ENCODE data around the gene C10orf90.

Gene C10orf90

GRCh38 chr10:126632705-126633104 lies 37.8 kb downstream of the C10orf90 start:
- DNase-seq (ENCODE audit: low read depth in 3 of 3), result no peak

DNA sequence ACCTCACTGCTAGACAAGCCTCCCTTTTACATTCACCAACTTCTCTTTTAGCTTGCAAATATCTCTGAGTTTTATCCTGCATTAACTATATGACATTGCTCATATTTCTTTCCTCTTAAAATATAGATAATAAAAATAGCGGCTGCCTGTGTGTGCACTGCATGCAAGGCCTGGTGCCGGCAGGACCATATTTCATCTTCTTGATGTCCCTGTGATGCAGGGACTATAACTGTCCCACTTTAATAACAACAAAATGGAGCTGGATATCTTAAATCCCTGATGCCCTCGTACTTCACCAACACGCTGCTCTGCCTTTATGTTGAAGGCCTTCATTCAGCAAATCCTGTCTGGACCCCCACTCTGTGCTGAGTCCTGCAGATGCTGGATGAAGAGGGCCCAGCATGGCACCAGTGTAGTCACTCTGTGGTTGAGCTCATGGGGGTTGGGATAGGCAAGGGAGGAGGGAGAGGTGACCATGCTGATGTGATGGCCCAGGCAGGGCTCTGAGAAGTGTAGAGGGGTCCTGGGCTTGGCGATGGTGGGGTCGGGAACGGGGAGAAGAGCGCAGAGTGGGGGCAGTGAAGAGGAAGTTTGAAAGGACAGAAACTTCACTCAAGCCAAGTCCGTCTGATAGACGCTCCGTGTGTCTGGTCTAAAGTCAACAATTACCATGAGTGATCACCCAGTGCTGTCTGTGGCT lies 40.4 kb downstream of the C10orf90 start:
- no peak for DNase-seq (ENCODE audit: low read depth in 3 of 3)

DNA sequence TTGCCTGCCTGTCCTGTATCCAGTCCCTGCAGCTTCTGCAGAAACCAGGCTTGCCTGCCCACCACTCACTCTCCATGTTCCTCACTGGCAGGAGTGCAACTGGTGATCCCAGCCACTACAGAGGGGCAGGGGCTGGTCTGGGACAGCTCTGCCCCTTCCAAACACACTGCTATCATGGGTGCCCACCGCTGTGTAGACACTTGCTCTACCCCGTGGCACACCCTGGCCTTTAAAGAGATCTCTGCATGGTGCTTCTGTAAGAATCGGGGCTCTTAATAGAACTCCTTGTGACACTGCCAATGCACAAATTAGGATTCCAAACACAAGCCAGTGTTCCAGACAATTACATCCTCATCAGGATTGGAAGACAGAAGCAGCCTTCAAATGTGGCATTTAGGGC lies 41.7 kb downstream of the C10orf90 start:
- DNase-seq (ENCODE audit: low read depth in 3 of 3), result no peak

- no peak for DNase-seq (ENCODE audit: low read depth in 3 of 3)
Measured at GRCh38 chr10:126621846-126622245, 48.6 kb downstream of the C10orf90 start.

GRCh38 chr10:126618466-126618865 lies 52.0 kb downstream of the C10orf90 start:
- no peak for DNase-seq (ENCODE audit: low read depth in 3 of 3)

DNA sequence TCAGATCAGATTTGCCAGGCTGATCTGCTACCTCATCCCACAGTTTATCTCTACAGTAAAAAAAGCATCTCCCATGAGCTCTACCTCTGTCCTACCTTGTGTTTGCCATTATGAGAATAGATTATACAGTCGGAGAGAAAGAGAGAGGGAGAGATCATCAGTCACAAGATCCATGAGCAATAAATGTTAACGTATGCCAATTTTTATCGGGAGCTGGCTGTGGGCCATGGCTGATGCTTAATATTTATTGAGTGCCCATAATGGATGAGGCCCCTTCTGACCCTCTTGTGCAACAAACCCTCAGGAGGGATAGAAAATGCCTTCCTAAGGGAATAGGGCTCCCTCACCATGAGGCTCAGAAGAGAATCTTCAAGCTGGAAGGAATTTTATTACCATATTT lies 52.8 kb downstream of the C10orf90 start:
- no peak for DNase-seq (ENCODE audit: low read depth in 3 of 3)

DNA sequence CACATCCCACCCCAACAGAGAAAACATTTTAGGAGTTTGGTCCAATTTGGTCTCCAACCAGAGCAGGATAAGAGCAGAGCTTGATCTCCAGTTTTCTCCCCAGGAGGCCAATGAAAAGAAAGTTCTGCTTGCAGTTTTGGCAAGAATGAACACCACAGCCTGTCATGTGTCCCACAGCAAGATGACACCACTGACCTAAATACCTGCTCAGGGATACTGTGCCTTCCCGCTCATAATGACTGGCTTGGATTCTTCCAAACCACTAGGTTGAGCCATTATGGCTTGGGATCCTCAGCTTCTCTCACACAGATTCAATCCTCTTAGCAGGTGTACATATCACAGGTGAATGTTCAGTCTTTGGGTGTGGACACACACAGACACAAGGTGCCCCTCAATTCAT lies 53.3 kb downstream of the C10orf90 start:
- DNase-seq (ENCODE audit: low read depth in 3 of 3), result no peak

- no peak for DNase-seq (ENCODE audit: low read depth in 3 of 3)
Measured at GRCh38 chr10:126616737-126617136, 53.8 kb downstream of the C10orf90 start.

GRCh38 chr10:126611303-126611702 lies 59.2 kb downstream of the C10orf90 start:
- no peak for DNase-seq (ENCODE audit: low read depth in 3 of 3)

- no peak for DNase-seq (ENCODE audit: low read depth in 3 of 3)
Measured at GRCh38 chr10:126609566-126609965, 60.9 kb downstream of the C10orf90 start.

- DNase-seq (ENCODE audit: low read depth in 3 of 3), result no peak
Measured at GRCh38 chr10:126599949-126600682, 70.4 kb downstream of the C10orf90 start.

- no peak for DNase-seq (ENCODE audit: low read depth in 3 of 3)
Measured at GRCh38 chr10:126598009-126598408, 72.5 kb downstream of the C10orf90 start.

- no peak for DNase-seq (ENCODE audit: low read depth in 3 of 3)
Measured at GRCh38 chr10:126597211-126597610, 73.3 kb downstream of the C10orf90 start.

DNA sequence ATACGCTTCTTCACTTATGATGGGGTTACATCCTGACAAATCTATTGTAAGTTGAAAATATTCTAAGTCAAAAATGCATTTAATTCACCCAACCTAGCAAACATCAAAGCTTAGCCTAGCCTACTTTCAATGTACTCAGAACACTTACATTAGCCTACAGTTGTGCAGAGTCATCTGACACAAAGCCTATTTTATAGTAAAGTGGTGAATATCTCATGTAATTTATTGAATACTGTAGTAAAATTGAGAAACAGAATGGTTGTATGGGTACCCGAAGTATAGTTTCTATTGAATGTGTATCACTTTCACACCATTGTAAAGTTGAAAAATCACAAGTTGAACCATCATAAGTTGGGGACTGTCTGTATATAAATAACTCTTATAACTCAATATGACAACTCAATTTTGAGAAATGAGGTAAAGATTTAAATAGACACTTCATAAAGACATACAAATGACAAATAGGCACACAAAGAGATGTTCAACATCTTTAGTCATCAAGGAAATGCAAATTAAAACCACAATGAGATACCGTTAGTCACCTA lies 73.9 kb downstream of the C10orf90 start:
- no peak for DNase-seq (ENCODE audit: low read depth in 3 of 3)

DNA sequence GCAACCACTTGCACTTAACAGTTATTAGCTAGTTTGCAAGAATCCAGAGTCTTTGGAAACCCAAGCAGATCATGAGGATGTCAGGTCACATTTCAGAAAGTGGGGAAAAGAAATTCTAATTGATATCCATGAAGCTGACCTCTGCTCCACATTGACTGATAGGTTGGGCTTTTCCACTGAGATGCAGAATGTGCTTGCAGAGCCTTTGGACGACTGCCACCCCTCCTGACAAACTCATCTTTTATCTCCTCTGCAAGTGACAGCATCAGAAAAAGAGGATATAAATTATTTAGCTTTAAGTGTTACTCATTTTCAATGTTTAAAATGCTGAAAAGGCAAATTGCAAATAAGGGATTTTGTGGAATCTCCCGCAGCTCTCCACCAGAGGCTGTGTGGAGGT lies 75.3 kb downstream of the C10orf90 start:
- no peak for DNase-seq (ENCODE audit: low read depth in 3 of 3)

GRCh38 chr10:126593968-126594701 lies 76.4 kb downstream of the C10orf90 start:
- DNase-seq (ENCODE audit: low read depth in 3 of 3), result no peak

DNA sequence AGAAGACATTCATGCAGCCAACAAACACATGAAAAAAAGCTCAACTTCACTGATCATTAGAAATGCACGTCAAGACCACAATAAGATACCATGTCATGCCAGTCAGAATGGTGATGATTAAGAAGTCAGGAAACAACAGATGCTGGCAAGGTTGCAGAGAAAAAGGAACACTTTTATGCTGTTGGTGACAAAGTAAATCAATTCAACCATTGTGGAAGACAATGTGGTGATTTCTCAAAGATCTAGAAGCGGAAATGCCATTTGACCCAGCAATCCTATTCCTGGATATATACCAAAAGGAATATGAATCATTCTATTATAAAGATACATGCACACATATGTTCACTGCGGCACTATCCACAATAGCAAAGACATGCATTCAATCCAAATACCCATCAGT lies 77.6 kb downstream of the C10orf90 start:
- no peak for DNase-seq (ENCODE audit: low read depth in 3 of 3)

DNA sequence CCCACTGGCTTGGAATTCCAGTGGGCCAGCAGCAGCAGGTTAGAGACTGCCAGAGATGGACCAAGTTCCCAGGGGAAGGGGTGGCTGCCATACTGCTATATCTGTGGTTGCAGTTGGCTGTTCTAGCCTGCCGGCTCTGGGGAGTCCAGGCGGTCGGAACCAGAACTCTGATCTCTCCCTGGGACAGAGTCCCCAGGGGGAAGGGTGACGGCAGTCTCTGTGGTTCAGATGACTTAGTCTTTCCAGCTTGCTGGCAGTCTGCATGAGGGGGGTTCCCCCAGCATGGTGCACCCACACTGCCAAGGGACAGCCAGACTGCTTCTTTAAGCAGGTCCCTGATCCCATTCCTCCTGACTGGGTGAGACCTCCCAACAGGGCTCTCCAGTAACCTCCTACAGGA lies 82.5 kb downstream of the C10orf90 start:
- no peak for DNase-seq (ENCODE audit: low read depth in 3 of 3)

GRCh38 chr10:126586878-126587277 lies 83.6 kb downstream of the C10orf90 start:
- no peak for DNase-seq (ENCODE audit: low read depth in 3 of 3)

GRCh38 chr10:126586128-126586527 lies 84.4 kb downstream of the C10orf90 start:
- no peak for DNase-seq (ENCODE audit: low read depth in 3 of 3)

GRCh38 chr10:126585249-126586017 lies 85.1 kb downstream of the C10orf90 start:
- no peak for DNase-seq (ENCODE audit: low read depth in 3 of 3)

GRCh38 chr10:126584836-126585235 lies 85.7 kb downstream of the C10orf90 start:
- DNase-seq (ENCODE audit: low read depth in 3 of 3), result no peak
